Cortex of kidney (tissue), 1 donor: ENCODE measurements around the gene CCDC150.
"Not testable (repeated sequence)": the region's sequence is repeated elsewhere in the genome, so short reads cannot be mapped to it uniquely, and the experiment has no call there.

Source experiments
- DNase-seq: peaks from one replicate; lab custom pipeline; 2025; lab: John Stamatoyannopoulos, UW

The CCDC150 gene

GRCh38 chr2:196711625-196712024 lies 72.1 kb downstream of the CCDC150 start:
- no peak for DNase-seq

- DNase-seq, result no peak
Observed at GRCh38 chr2:196712867-196713266, 73.4 kb downstream of the CCDC150 start.

GRCh38 chr2:196718419-196719109 lies 79.0 kb downstream of the CCDC150 start:
- DNase-seq, result no peak

DNA sequence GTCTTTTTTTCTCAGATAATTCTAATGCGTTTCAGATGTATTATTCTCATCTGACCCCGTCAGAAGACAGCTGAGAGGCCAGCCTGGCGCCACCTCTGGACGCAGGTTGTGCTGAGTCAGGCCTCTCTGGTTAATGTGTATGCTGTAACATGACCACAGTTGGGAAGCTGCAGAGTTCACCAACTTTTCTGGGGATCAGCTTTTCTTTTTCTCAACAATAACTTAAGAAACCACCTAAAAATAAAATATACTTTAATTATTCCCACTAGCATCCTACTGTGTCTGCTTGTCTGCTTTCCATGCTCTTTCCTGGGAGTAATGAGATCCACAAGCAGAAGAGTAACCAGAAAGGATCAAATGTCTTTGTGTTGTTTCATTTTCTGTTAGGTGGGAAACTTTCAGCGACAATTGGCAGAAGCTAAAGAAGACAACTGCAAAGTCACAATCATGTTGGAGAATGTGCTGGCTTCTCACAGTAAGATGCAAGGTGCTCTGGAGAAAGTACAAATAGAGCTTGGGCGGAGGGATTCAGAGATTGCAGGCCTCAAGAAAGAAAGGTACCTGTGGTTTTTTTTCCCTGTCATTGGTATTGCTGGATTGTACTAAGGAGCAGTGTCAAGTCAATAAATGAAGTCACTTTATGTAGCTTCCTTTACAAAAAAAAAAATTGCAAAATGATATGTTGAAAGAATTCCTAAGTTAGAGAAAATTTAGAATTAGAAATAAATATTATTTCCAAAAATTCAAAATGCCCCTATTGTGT lies 79.8 kb downstream of the CCDC150 start:
- no peak for DNase-seq

- DNase-seq, result no peak
Observed at GRCh38 chr2:196723571-196723970, 84.1 kb downstream of the CCDC150 start.

- DNase-seq, result no peak
Observed at GRCh38 chr2:196725218-196725617, 85.7 kb downstream of the CCDC150 start.

- DNase-seq, result no peak
Observed at GRCh38 chr2:196725882-196726281, 86.4 kb downstream of the CCDC150 start.

GRCh38 chr2:196729418-196729817 lies 89.9 kb downstream of the CCDC150 start:
- DNase-seq, result no peak

GRCh38 chr2:196736646-196737045 lies 97.1 kb downstream of the CCDC150 start:
- DNase-seq, result not testable (repeated sequence)

DNA sequence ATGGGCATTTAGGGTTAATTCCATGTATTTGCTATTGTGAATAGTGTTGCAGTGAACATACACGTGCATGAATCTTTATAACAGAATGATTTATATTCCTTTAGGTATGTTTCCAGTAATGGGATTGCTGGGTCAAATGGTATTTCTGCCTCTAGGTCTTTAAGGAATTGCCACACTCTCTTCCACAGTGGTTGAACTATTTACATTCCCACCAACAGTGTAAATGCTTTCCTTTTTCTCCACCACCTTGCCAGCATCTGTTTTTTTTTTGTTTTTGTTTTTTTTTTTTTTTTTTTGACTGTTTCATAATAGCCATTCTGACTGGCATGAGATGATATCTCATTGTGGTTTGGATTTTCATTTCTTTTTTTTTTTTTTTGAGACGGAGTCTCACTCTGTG lies 97.5 kb downstream of the CCDC150 start:
- DNase-seq, result no peak

GRCh38 chr2:196739031-196739430 lies 99.5 kb downstream of the CCDC150 start:
- DNase-seq, result no peak

GRCh38 chr2:196742216-196742615 lies 102.7 kb downstream of the CCDC150 start:
- DNase-seq, result no peak

DNA sequence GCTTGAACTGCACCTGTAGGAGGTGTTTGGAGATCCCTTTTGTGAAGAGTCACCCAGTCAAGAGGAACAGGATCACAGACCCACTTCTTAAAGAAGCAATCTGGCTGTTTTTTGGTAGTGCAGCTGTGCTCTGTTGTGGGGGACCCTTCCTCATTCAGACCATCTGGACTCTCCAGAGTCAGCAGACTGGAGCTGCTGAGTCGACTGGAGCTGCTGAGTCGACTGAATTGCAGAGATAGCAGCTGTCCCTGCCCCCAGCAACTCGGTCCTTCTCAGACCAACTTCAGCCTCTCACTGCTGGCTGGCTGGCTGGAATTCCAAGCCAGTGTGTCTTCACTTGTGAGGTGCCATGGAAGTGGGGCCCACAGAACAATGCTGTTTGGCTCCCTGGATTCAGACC lies 103.2 kb downstream of the CCDC150 start:
- no peak for DNase-seq

DNA sequence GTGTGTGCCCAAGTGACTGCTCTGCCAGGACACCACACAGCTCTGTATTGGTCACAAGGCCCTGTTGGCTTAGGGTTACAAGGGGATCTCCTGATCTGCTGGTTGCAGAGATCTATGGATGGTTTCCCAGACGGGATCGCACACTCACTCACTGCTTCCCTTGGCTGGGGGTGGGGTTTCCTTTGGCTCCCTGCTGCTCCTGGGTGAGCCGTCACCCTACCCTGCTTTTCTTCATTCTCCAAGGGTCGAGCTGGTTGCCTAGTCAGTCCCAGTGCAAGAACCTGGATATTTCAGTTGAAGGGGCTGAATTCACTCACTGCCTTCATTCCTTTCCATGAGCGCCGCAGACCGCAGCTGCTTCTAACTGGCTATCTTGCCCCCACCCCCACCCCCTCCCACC lies 103.7 kb downstream of the CCDC150 start:
- no peak for DNase-seq

- DNase-seq, result no peak
Observed at GRCh38 chr2:196745711-196746110, 106.2 kb downstream of the CCDC150 start.

DNA sequence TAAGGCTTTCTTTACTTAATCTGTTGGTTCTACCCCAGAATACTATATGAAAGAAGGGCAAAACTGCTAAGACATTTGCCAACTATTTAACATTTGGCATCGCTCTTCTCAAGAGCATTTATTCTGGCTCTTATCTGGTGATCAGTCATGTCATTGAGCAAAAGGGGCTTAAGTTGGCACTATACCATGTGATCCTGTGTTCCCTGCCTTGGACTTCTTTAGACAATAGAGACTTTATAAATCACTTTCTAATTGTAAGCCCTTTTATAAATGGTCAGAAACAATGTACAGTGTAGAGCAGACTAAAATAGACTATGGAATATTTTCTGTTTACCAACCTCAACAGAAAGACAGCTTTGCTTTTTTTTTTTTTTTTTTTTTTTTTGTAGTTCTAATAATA lies 107.9 kb downstream of the CCDC150 start:
- no peak for DNase-seq

DNA sequence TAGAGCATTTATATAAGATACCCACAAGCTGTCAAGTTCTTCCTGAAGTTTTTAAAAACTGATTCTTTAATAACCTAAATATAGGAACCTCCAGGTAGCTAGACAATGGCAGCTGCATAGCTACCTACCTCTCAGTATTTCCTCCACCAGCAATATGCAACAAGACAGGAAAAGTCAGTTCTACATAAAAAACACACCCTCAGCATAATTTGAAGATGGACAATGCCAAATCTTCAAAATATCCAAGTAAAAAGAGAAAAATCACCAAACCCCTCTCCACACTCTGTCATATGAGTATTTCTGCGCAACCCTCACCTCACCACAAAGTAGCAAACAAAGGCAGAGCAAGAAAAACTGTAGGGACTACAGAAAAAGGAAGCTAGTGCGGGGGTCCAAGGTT lies 108.6 kb downstream of the CCDC150 start:
- DNase-seq, result no peak

DNA sequence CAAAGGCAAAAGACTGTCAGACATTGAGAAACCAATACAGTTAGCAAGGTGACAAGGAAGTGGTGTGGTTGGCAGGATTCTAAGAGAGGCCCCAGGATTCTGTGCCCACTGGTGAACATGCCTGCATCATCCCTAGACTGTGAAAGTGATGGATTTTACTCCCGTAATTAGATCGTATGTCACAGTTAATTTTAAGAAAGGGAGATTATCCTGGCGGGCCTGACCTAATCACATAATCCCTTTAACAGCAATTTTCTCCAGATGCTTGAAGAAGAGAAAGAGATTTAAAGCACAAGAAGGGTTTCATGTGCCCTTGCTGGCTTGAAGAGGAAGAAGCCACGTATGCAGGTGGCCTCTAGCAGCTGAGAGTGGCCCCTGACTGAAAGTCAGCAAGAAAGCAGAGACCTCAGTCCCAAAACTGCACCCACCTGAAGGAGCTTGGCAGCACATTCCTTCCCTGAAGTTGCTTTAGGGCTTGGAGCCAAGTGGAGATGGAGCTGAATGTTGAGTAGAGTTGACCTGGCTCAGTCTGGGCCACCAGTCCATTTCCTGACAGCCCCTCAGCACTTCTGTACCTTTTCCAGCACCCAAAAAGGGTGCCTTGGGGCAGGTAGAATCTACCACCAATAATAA lies 110.9 kb downstream of the CCDC150 start:
- no peak for DNase-seq

DNA sequence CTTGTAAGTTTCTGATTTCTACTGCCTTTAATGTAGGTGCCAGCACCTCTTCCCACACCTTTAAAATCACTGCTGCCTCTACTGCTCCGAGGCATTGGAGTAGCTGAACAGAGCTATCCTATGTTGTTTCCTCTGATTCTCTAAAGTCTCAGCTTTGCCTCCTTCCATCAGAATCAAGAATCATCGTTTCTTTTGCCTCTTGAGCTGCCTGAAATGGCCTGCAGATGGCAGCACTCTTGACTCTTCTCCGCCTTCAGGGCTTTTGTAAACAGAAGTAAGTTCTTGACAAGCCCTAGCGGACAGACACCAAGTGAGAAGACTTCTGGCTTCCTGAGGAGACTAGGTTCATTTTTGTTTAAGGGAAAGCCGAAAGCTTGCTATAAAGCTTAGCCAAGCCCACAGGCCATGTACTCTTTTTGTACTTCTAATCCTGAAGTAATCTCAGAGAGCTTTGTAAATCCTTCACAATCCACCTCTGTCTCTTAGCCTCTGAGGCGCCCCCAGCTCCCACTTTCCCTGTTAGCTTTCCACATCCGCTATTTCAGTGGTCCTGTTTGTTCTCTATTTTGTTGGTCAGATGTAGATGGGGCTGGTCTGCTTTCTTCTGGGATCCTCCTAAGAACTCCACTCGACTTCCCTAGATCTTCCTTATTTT lies 111.6 kb downstream of the CCDC150 start:
- DNase-seq, result no peak

DNA sequence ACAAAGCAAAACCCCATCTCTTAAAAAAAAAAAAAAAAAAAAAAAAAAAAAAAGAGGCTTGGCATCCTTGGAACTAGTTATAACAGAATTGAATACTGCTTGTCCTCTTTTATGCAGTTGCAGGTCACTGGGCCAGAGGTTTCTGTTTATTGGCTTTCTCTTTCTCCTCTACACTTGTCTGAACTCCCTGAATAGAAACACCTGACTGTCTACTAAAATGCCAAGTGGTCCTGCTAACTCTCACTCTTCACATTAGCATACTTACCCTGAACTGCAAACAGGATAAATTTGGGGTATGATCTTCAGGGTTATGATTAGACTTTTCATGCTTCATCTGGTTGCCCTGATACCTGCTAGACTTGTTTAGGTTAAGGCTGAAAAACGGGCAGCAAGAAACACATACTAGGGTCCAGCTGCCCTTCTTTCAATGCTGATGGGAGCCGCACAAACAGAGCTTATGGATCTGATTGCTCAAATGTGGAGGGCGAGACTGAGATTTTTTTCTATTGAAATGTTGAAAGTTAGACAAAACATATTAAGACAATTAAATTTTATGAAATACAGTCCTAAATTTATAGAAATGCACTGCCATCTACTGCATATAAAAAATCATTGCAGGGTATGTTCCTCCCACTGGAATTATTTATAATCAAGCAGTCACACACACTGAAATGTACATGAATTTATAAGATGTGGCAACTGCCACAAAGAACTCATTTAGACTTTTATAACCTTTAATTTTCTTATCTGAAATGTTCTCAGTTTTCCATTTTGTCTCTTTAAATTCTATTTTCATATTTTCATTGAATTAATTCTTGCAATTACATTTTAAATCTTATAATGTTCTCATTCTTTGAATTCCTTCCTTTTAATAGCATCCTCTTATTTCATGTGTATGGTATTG lies 119.2 kb downstream of the CCDC150 start:
- no peak for DNase-seq

DNA sequence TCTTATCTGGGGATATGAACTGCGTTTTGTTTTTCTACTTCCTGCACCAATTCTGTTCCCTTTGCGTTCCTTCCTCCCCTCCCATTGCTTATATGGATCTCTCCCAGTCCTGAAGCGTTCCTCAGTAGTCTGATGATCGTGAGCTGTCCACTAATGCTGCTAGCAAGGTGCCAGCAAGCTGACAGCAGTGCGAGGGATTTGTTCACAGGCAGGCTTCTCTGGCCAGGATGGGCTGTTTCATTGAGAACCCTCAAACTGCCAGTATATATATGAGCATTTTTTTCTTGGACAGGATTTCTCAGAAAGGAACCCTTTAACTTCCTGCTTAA lies 119.8 kb downstream of the CCDC150 start:
- no peak for DNase-seq

DNA sequence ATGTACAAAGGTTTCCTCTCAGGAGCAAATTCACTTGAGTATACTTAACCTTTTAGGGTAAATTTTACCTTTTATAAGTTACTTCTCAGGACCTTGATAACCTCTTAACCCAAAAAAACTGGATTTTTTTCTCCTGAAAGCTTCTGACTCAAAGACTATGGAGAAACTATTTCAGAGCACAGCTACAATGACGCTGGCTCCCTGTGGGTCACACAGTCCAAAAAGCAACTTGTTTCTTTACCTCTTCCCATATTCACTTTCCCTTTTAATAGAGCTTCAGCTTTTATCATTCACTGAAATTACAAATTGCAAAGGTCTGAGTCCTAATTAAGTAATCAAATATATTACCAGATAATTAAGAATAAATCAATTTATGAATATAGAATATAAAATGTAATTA lies 127.6 kb downstream of the CCDC150 start:
- DNase-seq, result no peak
